Glutamatergic neuron (in vitro differentiated cells): ENCODE data around the gene TMED8. TPM values are rescaled to one million over a fixed set of nuclear protein-coding genes. Genes with fewer than 3 reads are reported as not detected.

Experiments used
- DNase-seq: peaks from one replicate; pipeline ENCODE4 v3.0.0; 2022
- H3K27ac Mint-ChIP-seq: one replicate; pipeline ENCODE4 v1.8.0; 2020; ENCODE audit warnings: mild to moderate bottlenecking, mixed read lengths, inconsistent platforms; ENCODE audit not compliant: unreplicated experiment
- H3K27me3 Mint-ChIP-seq: one replicate; pipeline ENCODE4 v1.8.0; 2020; ENCODE audit warnings: mild to moderate bottlenecking, moderate library complexity, mixed read lengths, inconsistent platforms; ENCODE audit not compliant: unreplicated experiment
- H3K36me3 Mint-ChIP-seq: one replicate; pipeline ENCODE4 v1.8.0; 2020; ENCODE audit warnings: mild to moderate bottlenecking, mixed read lengths, inconsistent platforms; ENCODE audit not compliant: unreplicated experiment
- H3K4me1 Mint-ChIP-seq: one replicate; pipeline ENCODE4 v1.8.0; 2020; ENCODE audit warnings: mild to moderate bottlenecking, low read depth, mixed read lengths, inconsistent platforms; ENCODE audit not compliant: unreplicated experiment
- H3K4me3 Mint-ChIP-seq: one replicate; pipeline ENCODE4 v1.8.0; 2020; ENCODE audit warnings: mild to moderate bottlenecking, mixed read lengths, inconsistent platforms; ENCODE audit not compliant: unreplicated experiment
- H3K9me3 Mint-ChIP-seq: one replicate; pipeline ENCODE4 v1.8.0; 2020; ENCODE audit warnings: mild to moderate bottlenecking, moderate library complexity, mixed read lengths, inconsistent platforms; ENCODE audit not compliant: unreplicated experiment
- CTCF ChIP-seq: fragments of 200-600 bp; sonication (generic); IDR thresholded peaks from one replicate; pipeline ENCODE4 v1.5.0; 2021; ENCODE audit not compliant: partially characterized antibody, unreplicated experiment
- total RNA-seq: library from RNA; stranded (reverse); fragmentation: NEBNext Ultra II Directional; extraction: Animal tissue kit (Norgen Biotek cat#: 25700); gene quantifications from one replicate; pipeline ENCODE4 v1.2.1, GENCODE V29; 2021; ENCODE audit not compliant: unreplicated experiment

TMED8 gene
- total RNA-seq, 1 donor from 2014 or later, result 9.8 TPM

GRCh38 chr14:77406718-77407117 lies 29.8 kb upstream of the TMED8 start:
- no peaks in the 10 kb centered on the region for H3K27me3 Mint-ChIP-seq
- no peak for TF ChIP-seq CTCF
- DNase-seq, result no peak
- no peaks in the 10 kb centered on the region for H3K4me1 Mint-ChIP-seq
- H3K27ac Mint-ChIP-seq, result no peak overlapping the region
- no peaks in the 10 kb centered on the region for H3K9me3 Mint-ChIP-seq
- no peak overlapping the region for H3K4me3 Mint-ChIP-seq
- H3K36me3 Mint-ChIP-seq, result no peaks in the 10 kb centered on the region

DNA sequence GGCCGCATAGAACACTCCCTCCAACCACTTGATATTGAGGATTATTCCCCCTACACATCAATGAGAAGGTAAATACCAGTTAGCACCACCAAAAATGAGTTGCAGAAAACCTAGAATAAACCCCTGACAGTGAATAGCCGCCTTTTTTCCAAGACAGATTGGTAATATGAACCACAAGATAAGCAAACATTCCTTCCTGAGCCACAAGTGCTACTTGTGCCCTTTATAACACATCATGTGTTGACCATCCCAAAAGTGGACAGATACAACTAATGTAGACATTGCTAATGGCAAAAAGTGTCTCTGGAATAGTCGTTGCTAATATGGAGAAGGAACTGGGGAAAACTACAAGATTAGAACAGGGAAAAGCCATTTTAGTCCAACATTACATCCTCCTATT lies 29.2 kb upstream of the TMED8 start:
- no peak for DNase-seq
- Mint-ChIP-seq H3K27me3 (no peaks in the 10 kb centered on the region), H3K36me3 (no peaks in the 10 kb centered on the region), H3K4me1 (no peaks in the 10 kb centered on the region), H3K4me3 (no peak overlapping the region), H3K27ac (no peak overlapping the region), H3K9me3 (no peaks in the 10 kb centered on the region)
- no peak for TF ChIP-seq CTCF

GRCh38 chr14:77403768-77404167 lies 26.9 kb upstream of the TMED8 start:
- DNase-seq, result no peak
- H3K4me1 Mint-ChIP-seq, result no peaks in the 10 kb centered on the region
- H3K27ac Mint-ChIP-seq, result no peak overlapping the region
- no peaks in the 10 kb centered on the region for H3K27me3 Mint-ChIP-seq
- no peak overlapping the region for H3K4me3 Mint-ChIP-seq
- H3K36me3 Mint-ChIP-seq, result no peaks in the 10 kb centered on the region
- no peaks in the 10 kb centered on the region for H3K9me3 Mint-ChIP-seq
- TF ChIP-seq CTCF, result no peak

DNA sequence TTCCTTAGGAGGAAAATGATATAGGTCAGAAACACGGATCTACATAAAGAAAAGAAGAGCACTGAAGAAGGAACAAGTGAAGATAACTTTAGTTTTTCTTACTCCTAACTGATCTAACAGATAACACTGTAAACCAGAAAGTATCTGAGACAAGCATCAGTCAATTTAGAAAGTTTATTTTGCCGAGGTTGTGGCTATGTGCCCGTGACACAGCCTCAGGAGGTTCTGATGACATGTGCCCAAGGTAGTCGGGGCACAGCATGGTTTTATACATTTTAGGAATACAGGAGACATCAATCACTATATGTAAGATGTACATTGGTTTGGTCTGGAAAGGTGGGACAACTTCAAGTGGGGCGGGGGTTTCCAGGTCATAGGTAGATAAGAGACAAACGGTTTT lies 23.3 kb upstream of the TMED8 start:
- no peaks in the 10 kb centered on the region for H3K9me3 Mint-ChIP-seq
- no peaks in the 10 kb centered on the region for H3K27me3 Mint-ChIP-seq

GRCh38 chr14:77390188-77390587 lies 13.3 kb upstream of the TMED8 start:
- H3K4me3 Mint-ChIP-seq, result no peak overlapping the region
- no peak for TF ChIP-seq CTCF
- H3K9me3 Mint-ChIP-seq, result no peaks in the 10 kb centered on the region
- H3K4me1 Mint-ChIP-seq, result no peaks in the 10 kb centered on the region
- H3K27ac Mint-ChIP-seq, result no peak overlapping the region
- DNase-seq, result no peak
- H3K36me3 Mint-ChIP-seq, result no peaks in the 10 kb centered on the region
- H3K27me3 Mint-ChIP-seq, result no peaks in the 10 kb centered on the region

More for the DNA sequence above, 23.3 kb upstream of the TMED8 start:
- TF ChIP-seq CTCF, result no peak
- Mint-ChIP-seq H3K36me3 (peaks cover 3% of the 10 kb centered on the region), H3K27ac (no peak overlapping the region), H3K4me1 (no peaks in the 10 kb centered on the region), H3K4me3 (no peak overlapping the region)
- DNase-seq, result no peak
